HepG2 (cell line): ENCODE results near the gene ERCC2.

ENCODE experiments used
- EP300 ChIP-seq, 3 experiments: sonication (generic) in 1 of 3; formaldehyde crosslinking in 1 of 3; IDR thresholded peaks; 2 replicates each; pipeline versions ENCODE4 v1.5.1 to v1.6.1; 2011 to 2020; ENCODE audit warnings: low read depth in 2 of 3, low read length in 2 of 3, borderline replicate concordance in 1 of 3, improper control_type of control experiment in 1 of 3, mild to moderate bottlenecking in 1 of 3, missing genetic modification reagents in 1 of 3, moderate library complexity in 1 of 3
- MTA3 ChIP-seq: sonication (generic); formaldehyde crosslinking; IDR thresholded peaks from 2 replicates; pipeline ENCODE4 v1.4.0; 2020; ENCODE audit warnings: missing genetic modification reagents
- POLR2A ChIP-seq, 2 experiments: IDR thresholded peaks; 2 replicates each; pipeline ENCODE4 v1.6.1; 2011; ENCODE audit warnings: low read depth in 2 of 2, low read length in 2 of 2, mild to moderate bottlenecking in 1 of 2, moderate library complexity in 1 of 2; ENCODE audit not compliant: insufficient read depth in 1 of 2
- SMC3 ChIP-seq: IDR thresholded peaks from 2 replicates; pipeline ENCODE4 v1.6.1; 2011; ENCODE audit warnings: low read length, improper control_type of control experiment
- THRA ChIP-seq: sonication (generic); formaldehyde crosslinking; IDR thresholded peaks from 2 replicates; pipeline ENCODE4 v1.4.0; 2020; ENCODE audit warnings: missing genetic modification reagents, borderline replicate concordance
- ZFYVE20 ChIP-seq: sonication (generic); formaldehyde crosslinking; IDR thresholded peaks from 2 replicates; pipeline ENCODE4 v1.8.0; 2023; ENCODE audit warnings: low read depth, mild to moderate bottlenecking, moderate library complexity, missing genetic modification reagents, borderline replicate concordance
- TF ChIP-seq, protein P1 (sequence below): sonication (generic); formaldehyde crosslinking; IDR thresholded peaks from 2 replicates; pipeline ENCODE4 v1.8.1; 2022; ENCODE audit warnings: mild to moderate bottlenecking, missing genetic modification reagents

GRCh38 chr19:45404557-45405434 is 34.4 kb upstream of the ERCC2 start, which contains the start of gene PPP1R13L:
- TF ChIP-seq SMC3 (no peak), ZFYVE20 (CRISPR knock-in tag) (no peak), THRA (CRISPR knock-in tag) (no peak), EP300 (IDR thresholded peaks at IDR 0.05; ENCODE audit: low read depth in 2 of 2, low read length in 2 of 2) (no peak), EP300 (CRISPR knock-in tag; IDR thresholded peaks at IDR 0.05; ENCODE audit: borderline replicate concordance) (no peak), MTA3 (CRISPR knock-in tag) (no peak), POLR2A (IDR thresholded peaks at IDR 0.05; ENCODE audit: insufficient read depth in 1 of 2, low read depth in 2 of 2, low read length in 2 of 2) (peak in 1 of 2 experiments; percentile 63; a peak in 2 of 4 replicates)
- TF ChIP-seq, protein P1, sequence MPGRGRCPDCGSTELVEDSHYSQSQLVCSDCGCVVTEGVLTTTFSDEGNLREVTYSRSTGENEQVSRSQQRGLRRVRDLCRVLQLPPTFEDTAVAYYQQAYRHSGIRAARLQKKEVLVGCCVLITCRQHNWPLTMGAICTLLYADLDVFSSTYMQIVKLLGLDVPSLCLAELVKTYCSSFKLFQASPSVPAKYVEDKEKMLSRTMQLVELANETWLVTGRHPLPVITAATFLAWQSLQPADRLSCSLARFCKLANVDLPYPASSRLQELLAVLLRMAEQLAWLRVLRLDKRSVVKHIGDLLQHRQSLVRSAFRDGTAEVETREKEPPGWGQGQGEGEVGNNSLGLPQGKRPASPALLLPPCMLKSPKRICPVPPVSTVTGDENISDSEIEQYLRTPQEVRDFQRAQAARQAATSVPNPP, result no peak
